Stromal cell of bone marrow (primary cell): Measurements from ENCODE around the gene LEPR.
"Not testable (repeated sequence)": the region's sequence is repeated elsewhere in the genome, so short reads cannot be mapped to it uniquely, and the experiment has no call there.

Experiments
- DNase-seq: peaks from one replicate; pipeline ENCODE4 v3.0.0-alpha.2; 2012; ENCODE audit warnings: low read depth

Gene LEPR

GRCh38 chr1:65420590-65421350 lies at the start of gene LEPR, which contains the start of gene LEPROT:
TSS of gene LEPR (plus strand) at chr1:65420668. CDS start at chr1:65565566, 144,898 bp downstream.
TSS of gene LEPROT (plus strand) at chr1:65420668. CDS start at chr1:65420725, 57 bp downstream.
- DNase-seq, result no peak

DNA sequence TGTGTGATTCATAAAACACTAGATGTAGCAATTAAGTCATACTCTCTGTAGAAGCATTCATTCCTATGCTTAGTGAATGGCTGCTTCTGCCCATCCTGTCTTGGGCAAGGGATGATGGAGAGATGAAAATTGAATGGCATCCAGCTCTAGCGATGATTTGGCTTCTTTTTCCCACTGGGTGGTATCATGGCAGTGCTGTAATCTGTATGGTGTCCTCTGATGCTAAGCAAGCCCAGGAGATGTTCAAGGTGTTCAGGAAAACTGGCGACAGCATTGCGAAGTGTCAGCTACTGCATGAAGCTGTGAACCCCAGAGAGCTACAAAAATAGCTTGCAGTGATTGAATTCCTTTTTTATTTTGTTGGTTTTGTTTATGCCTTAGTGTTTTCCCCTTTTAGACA lies 48.9 kb upstream of the LEPR start:
- DNase-seq, result no peak

GRCh38 chr1:65372557-65372956 lies 47.9 kb upstream of the LEPR start:
- DNase-seq, result no peak

- no peak for DNase-seq
These were observed 42.8 kb upstream of the LEPR start for GRCh38 chr1:65377496-65378246.

DNA sequence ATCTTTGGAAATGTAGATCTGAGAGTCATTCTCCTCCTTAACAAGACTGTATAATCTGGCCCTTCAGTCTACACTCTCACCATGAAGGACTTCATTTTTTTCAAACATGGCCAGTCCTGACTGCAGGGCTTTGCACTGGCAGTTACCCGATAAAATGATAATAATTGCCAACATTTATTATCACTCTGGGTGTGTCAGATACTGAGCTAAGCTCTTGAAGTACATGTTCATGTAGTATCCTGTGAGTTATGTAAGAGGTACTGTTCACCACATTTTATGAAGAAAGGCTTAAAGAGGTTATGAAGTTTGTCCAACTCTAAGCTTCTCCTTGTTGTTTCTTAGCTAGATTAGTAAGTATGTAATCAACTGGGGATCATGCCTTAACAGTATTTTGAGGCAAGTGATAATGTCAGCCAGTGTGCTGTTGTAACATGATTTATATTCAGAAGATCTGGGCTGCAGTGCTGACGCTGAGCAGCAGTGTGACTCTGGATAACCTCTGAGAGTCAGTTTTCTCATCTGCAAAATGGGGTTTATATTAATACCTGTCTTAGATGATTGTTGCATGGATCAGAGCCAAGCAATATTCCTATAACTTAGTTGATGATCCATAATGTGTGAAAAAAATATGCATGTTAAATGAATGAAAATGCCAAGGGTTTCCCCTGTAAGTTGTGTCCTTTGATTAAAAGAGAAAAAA lies 42.1 kb upstream of the LEPR start:
- DNase-seq, result no peak

DNA sequence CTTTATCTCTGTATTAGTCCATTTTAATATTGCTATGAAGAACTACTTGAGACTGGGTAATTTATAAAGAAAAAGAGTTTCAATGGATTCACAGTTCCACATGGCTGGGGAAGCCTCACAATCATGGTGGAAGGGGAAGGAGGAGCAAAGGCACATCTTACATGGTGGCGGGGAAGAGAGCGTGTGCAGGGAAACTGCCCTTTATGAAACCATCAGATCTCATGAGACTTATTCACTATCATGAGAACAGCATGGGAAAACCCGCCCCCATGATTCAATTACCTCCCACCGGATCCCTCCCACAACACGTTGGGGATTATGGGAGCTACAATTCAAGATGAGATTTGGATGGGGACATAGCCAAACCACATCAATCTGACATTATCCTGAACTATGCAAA lies 36.0 kb upstream of the LEPR start:
- DNase-seq, result not testable (repeated sequence)

DNA sequence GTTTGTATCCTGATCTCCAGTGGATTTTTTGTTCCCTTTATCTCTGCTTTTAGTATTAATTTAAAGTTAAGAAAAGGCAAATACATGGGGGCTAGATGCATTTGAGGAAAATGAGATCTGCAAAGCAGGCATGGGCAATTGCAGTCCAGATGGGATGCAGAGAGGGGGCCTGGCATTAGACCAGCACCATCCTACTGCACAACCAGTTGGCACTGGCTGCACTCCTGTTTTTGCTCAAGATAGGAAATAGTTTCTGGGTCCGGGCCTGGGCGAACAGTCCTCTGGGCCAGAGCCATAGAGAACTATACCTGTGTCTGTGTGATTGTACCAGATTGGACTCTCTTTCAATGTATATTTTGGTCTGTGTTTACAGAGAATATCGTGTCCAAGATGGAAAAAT lies 34.0 kb upstream of the LEPR start:
- DNase-seq, result no peak

GRCh38 chr1:65387821-65388220 lies 32.6 kb upstream of the LEPR start:
- DNase-seq, result no peak

GRCh38 chr1:65388908-65389695 lies 31.4 kb upstream of the LEPR start:
- no peak for DNase-seq

DNA sequence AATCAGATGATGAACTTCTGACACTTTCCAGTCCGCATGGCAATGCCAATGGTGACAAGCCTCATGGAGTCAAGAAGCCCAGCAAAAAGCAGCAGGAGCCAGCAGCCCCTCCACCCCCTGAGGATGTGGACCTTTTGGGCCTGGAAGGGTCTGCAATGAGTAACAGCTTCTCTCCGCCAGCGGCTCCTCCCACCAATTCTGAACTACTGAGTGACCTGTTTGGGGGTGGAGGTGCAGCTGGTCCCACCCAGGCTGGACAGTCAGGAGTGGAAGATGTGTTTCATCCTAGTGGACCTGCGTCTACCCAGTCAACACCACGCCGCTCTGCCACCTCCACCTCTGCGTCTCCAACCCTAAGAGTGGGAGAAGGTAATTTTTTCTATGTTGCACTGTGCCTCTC lies 28.0 kb upstream of the LEPR start:
- no peak for DNase-seq

DNA sequence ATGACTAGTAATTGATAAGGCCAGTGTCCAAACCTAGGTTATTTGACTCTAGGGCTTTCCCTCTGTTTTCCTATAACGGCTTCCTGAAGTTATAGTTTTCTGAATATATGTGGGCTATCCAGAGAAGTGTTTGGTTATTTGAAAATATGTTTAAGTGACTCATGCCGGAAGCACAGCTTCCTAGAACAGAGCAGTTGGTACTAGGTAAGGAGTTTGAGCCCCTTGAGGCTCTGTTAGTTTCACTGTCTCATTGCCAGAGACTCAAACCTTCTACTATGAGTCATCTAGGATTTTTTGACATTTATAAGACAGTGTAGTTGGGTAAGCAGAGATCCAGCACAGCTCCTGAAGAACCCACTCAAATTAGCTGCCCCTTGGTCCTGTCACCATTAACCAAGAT lies 27.1 kb upstream of the LEPR start:
- DNase-seq, result peak; percentile 29

- no peak for DNase-seq
These were observed 26.5 kb upstream of the LEPR start for GRCh38 chr1:65393928-65394327.

GRCh38 chr1:65395887-65396612 lies 24.4 kb upstream of the LEPR start:
- DNase-seq, result peak; percentile 48

GRCh38 chr1:65398083-65398482 lies 22.4 kb upstream of the LEPR start:
- DNase-seq, result no peak

DNA sequence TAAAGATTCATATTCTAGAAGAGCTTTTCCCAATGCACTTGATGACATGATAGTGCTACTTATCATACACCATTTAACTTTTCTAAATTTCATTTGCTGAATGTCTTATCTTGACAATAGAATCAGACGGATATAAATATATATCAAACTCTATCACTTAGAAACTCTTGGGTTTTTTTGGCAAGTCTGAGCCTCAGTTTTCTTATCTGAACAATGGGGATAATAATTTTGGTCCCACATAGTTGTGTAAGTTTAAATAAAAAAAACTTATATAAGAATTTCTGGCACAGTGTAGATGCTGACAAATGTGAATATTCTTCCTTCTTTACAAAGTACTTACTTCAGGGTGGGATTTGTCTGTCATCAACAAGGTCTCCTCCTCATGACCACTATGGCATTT lies 21.5 kb upstream of the LEPR start:
- no peak for DNase-seq

DNA sequence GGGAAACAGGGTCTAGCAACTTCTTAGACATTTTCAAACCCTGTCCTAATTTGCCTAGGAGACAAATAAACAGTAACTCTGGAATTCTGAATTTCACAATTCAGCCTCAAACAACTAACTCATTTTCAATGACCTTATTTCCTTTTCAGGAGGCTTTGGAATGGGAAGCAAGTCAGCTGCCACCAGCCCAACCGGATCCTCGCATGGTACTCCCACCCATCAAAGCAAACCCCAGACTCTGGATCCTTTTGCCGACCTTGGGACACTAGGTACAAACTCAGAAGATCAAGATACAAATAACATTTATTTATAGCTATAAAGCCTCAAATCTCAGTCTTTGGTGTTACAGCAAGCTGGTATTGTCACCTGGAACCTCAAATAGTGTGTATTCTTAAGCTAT lies 18.9 kb upstream of the LEPR start:
- no peak for DNase-seq

- no peak for DNase-seq
These were observed 15.5 kb upstream of the LEPR start for GRCh38 chr1:65404941-65405340.

- no peak for DNase-seq
These were observed 12.6 kb upstream of the LEPR start for GRCh38 chr1:65407877-65408276.

DNA sequence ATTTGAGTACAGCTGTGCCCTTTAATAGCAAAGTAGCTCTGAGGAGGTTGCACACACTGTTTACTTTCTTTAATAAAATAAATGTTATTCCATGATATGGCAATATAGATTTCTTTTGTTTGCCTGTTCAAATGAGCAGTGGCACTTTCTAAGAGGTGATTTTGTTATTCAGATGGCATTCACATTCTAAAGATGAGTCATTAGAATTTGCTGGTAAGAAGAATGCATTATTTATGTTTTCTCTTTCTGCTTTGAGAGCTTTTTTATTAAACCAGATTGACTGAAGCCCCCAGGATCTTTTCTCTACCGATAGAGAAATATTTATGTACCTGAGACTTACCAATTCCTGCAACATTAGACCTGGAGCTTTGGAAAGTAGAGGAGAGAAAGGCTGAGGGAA lies 11.2 kb upstream of the LEPR start:
- DNase-seq, result no peak

DNA sequence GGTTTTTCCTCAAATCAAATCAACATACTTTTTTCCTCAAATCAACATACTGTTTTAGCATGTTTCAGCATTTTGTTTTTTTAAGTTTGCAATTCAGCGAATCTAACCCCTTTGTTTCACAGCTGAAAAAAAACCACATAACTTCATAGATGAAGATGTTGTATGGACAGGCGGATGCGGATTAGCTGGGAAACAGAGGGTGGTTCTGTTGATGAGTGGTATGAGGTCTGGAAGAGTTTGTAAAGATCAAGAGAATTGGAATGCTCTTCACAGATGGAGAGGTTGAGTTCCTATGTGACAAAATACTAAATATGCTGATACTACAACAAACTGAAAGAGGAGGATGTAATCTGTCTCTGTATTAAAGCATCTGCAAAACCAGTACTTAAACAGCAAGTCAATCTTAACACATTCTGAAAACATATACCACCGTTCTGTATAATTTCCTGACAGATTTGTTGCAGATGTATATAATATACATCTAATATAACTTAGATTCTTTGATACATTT lies 10.6 kb upstream of the LEPR start:
- no peak for DNase-seq
